IPS-15b (cell line): ENCODE data around the gene BMERB1.

Source experiments
- H3K27me3 ChIP-seq: one replicate; pipeline ENCODE4 v1.6.1; 2013; ENCODE audit warnings: low read length; ENCODE audit not compliant: control insufficient read depth, insufficient read depth
- H3K36me3 ChIP-seq: one replicate; pipeline ENCODE4 v1.6.1; 2013; ENCODE audit warnings: low read length; ENCODE audit not compliant: control insufficient read depth, insufficient read depth
- H3K4me1 ChIP-seq: one replicate; pipeline ENCODE4 v1.6.1; 2013; ENCODE audit warnings: mild to moderate bottlenecking, low read length; ENCODE audit not compliant: control insufficient read depth, insufficient read depth
- H3K4me3 ChIP-seq: one replicate; pipeline ENCODE4 v1.5.1; 2013; ENCODE audit warnings: low read depth, low read length
- H3K9ac ChIP-seq: one replicate; pipeline ENCODE4 v1.6.1; 2013; ENCODE audit warnings: low read depth, mild to moderate bottlenecking, low read length
- H3K9me3 ChIP-seq: one replicate; pipeline ENCODE4 v1.6.1; 2013; ENCODE audit warnings: mild to moderate bottlenecking, low read length; ENCODE audit not compliant: control insufficient read depth, insufficient read depth

BMERB1 gene

GRCh38 chr16:15507959-15508627 lies 73.7 kb downstream of the BMERB1 start:
- Histone ChIP-seq H3K9ac (no peak overlapping the region), H3K9me3 (no peaks in the 10 kb centered on the region), H3K4me3 (no peak overlapping the region), H3K4me1 (peaks cover 30% of the 10 kb centered on the region), H3K27me3 (no peaks in the 10 kb centered on the region), H3K36me3 (no peaks in the 10 kb centered on the region)

GRCh38 chr16:15509051-15509592 lies 74.7 kb downstream of the BMERB1 start:
- Histone ChIP-seq H3K4me3 (peak overlapping the region; percentile 30), H3K9ac (peak overlapping the region; percentile 12), H3K4me1 (peaks cover 30% of the 10 kb centered on the region), H3K36me3 (no peaks in the 10 kb centered on the region), H3K9me3 (no peaks in the 10 kb centered on the region), H3K27me3 (no peaks in the 10 kb centered on the region)

- peaks cover 30% of the 10 kb centered on the region for H3K4me1 ChIP-seq
- H3K27me3 ChIP-seq = no peaks in the 10 kb centered on the region
- H3K36me3 ChIP-seq = no peaks in the 10 kb centered on the region
- H3K9me3 ChIP-seq = no peaks in the 10 kb centered on the region
- H3K9ac ChIP-seq = peak overlapping the region; percentile 12
- H3K4me3 ChIP-seq = peak overlapping the region; percentile 18
These were observed 75.5 kb downstream of the BMERB1 start for GRCh38 chr16:15509593-15510535.

GRCh38 chr16:15510992-15511391 lies 76.6 kb downstream of the BMERB1 start:
- H3K4me1 ChIP-seq = peaks cover 30% of the 10 kb centered on the region
- H3K4me3 ChIP-seq = no peak overlapping the region
- H3K27me3 ChIP-seq = no peaks in the 10 kb centered on the region
- H3K9ac ChIP-seq = no peak overlapping the region
- H3K36me3 ChIP-seq = no peaks in the 10 kb centered on the region
- H3K9me3 ChIP-seq = no peaks in the 10 kb centered on the region

- Histone ChIP-seq H3K9ac (no peak overlapping the region), H3K36me3 (no peaks in the 10 kb centered on the region), H3K4me3 (no peak overlapping the region), H3K27me3 (no peaks in the 10 kb centered on the region), H3K9me3 (no peaks in the 10 kb centered on the region), H3K4me1 (peaks cover 29% of the 10 kb centered on the region)
These were observed 77.5 kb downstream of the BMERB1 start for GRCh38 chr16:15511759-15512487.

- H3K4me3 ChIP-seq = no peak overlapping the region
These were observed 78.8 kb downstream of the BMERB1 start for GRCh38 chr16:15513156-15513555.

GRCh38 chr16:15515992-15516391 lies 81.6 kb downstream of the BMERB1 start:
- Histone ChIP-seq H3K9ac (no peak overlapping the region), H3K9me3 (no peaks in the 10 kb centered on the region), H3K4me1 (no peaks in the 10 kb centered on the region), H3K36me3 (no peaks in the 10 kb centered on the region), H3K4me3 (no peak overlapping the region), H3K27me3 (no peaks in the 10 kb centered on the region)

More at GRCh38 chr16:15513156-15513555, 78.8 kb downstream of the BMERB1 start:
- Histone ChIP-seq H3K36me3 (no peaks in the 10 kb centered on the region), H3K9me3 (no peaks in the 10 kb centered on the region), H3K4me1 (peaks cover 18% of the 10 kb centered on the region), H3K9ac (no peak overlapping the region), H3K27me3 (no peaks in the 10 kb centered on the region)

- no peaks in the 10 kb centered on the region for H3K36me3 ChIP-seq
- no peaks in the 10 kb centered on the region for H3K27me3 ChIP-seq
- no peak overlapping the region for H3K9ac ChIP-seq
- H3K4me3 ChIP-seq = no peak overlapping the region
- H3K4me1 ChIP-seq = no peaks in the 10 kb centered on the region
- H3K9me3 ChIP-seq = no peaks in the 10 kb centered on the region
These were observed 82.2 kb downstream of the BMERB1 start for GRCh38 chr16:15516609-15517008.

- Histone ChIP-seq H3K36me3 (no peaks in the 10 kb centered on the region), H3K4me1 (no peaks in the 10 kb centered on the region), H3K9ac (no peak overlapping the region), H3K9me3 (no peaks in the 10 kb centered on the region), H3K27me3 (no peaks in the 10 kb centered on the region), H3K4me3 (no peak overlapping the region)
These were observed 83.5 kb downstream of the BMERB1 start for GRCh38 chr16:15517743-15518377.

- Histone ChIP-seq H3K4me3 (no peak overlapping the region), H3K36me3 (no peaks in the 10 kb centered on the region), H3K27me3 (no peaks in the 10 kb centered on the region), H3K9me3 (no peaks in the 10 kb centered on the region), H3K9ac (no peak overlapping the region), H3K4me1 (no peaks in the 10 kb centered on the region)
These were observed 84.3 kb downstream of the BMERB1 start for GRCh38 chr16:15518381-15519351.
